ENCODE data around the gene DPEP2NB. TPM values are rescaled to one million over a fixed set of nuclear protein-coding genes. Genes with fewer than 3 reads are reported as not detected.

DPEP2NB gene
- total RNA-seq, 1 experiment from 2014 or later: not detected

DNA sequence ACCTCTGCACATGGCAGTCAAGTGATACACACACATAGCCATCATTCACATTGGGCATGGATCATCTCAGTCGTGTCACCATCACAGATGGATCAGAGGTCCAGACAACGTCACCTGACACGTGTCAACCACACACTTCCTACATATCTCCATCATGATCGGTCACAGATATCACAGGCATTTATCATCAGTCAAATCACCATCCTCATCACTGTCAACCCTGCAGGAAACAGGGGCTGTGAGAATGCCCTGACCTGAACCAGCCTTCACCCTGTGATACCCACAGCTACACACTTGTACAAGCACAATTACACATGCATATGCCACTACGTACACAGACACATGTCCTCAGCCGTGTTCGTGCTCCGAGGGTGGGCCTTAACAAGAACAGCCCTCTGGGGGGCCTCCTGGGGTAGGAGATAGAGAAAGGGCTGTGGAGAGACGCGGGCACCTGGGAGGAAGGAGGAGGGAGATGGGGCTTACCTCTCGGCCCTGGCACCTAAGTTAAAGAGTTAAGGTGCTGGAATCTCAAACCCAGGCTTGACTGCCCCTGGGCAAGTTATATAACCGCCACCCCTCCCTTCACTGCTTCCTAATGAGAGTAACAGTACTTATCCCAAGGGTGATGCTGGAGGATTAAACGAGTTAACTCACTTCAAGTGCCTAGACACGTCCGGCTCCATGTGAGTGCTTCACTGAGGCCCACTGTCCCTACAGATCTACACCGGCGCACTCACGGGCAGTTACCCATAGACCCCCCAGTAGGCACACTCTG, 48.3 kb downstream of the DPEP2NB start:
- Histone ChIP-seq H2BK5ac (ENCODE audit: insufficient read length, low read length) (no peak overlapping the region), H3K9ac (ENCODE audit: extremely low read depth, insufficient read length, low read length) (peak overlapping the region; percentile 33), H3K79me1 (ENCODE audit: insufficient read depth, low read depth, low read length, poor library complexity, severe bottlenecking) (peaks cover 4% of the 10 kb centered on the region), H3K79me2 (ENCODE audit: insufficient read depth, low read length) (no peaks in the 10 kb centered on the region; the same call in 1 of the 2 replicates), H2AK5ac (ENCODE audit: insufficient read length, low read length) (no peak overlapping the region), H4K91ac (ENCODE audit: insufficient read length, low read depth, low read length) (no peak overlapping the region), H3K23ac (ENCODE audit: insufficient read length, low read depth, low read length) (no peak overlapping the region), H3K4me1 (ENCODE audit: insufficient read depth, low read length) (peaks cover 5% of the 10 kb centered on the region; the same call in 1 of the 2 replicates), H3K27ac (ENCODE audit: insufficient read length, low read depth, low read length) (no peak overlapping the region), H2BK15ac (ENCODE audit: low read depth, low read length) (no peak overlapping the region), H4K5ac (ENCODE audit: insufficient read length, low read depth, low read length) (no peak overlapping the region), H3K56ac (ENCODE audit: insufficient read length, low read depth, low read length) (no peak overlapping the region), H3K23me2 (ENCODE audit: insufficient read length, low read depth, low read length, poor library complexity, severe bottlenecking) (peaks cover 3% of the 10 kb centered on the region), H3K9me3 (ENCODE audit: control insufficient read depth, low read depth, low read length) (no peaks in the 10 kb centered on the region), H3T11ph (ENCODE audit: low read length) (no peak overlapping the region), H3K27me3 (ENCODE audit: insufficient read depth, low read length) (no peaks in the 10 kb centered on the region), H3K18ac (ENCODE audit: insufficient read length, low read depth, low read length) (no peak overlapping the region), H4K20me1 (ENCODE audit: control insufficient read depth, insufficient read depth, insufficient read length) (peaks cover 3% of the 10 kb centered on the region), H2BK120ac (ENCODE audit: low read depth, low read length, poor library complexity, severe bottlenecking) (no peak overlapping the region), H2BK20ac (ENCODE audit: low read depth, low read length, poor library complexity, severe bottlenecking) (no peak overlapping the region), H3K4ac (ENCODE audit: low read depth, low read length) (no peak overlapping the region), H4K8ac (replicated peaks; ENCODE audit: insufficient read length, low read depth, low read length) (no peak overlapping the region), H3K4me2 (ENCODE audit: insufficient read depth, insufficient read length, low read length) (peak overlapping the region; percentile 66), H2BK12ac (ENCODE audit: insufficient read length, low read depth, low read length) (no peak overlapping the region), H3K14ac (ENCODE audit: insufficient read depth, low read length) (peak overlapping the region; percentile 2; the same call in 1 of the 2 replicates), H2AFZ (ENCODE audit: low read length) (no peak overlapping the region)
- WGBS (ENCODE audit: extremely low coverage, insufficient read length, low lambda C conversion rate): no CpG with 5 or more reads among the region's 18 CpGs
- Mint-ChIP-seq H3K9me3 (no peaks in the 10 kb centered on the region; a peak in 1 of 5 replicates), H3K4me3 (peak overlapping the region; percentile 93 to 95), H3K4me1 (peaks cover 37 to 42% of the 10 kb centered on the region in 2 experiments), H3K36me3 (ENCODE audit: insufficient read depth in 1 of 3, low read depth in 3 of 3) (peaks cover 2 to 22% (median 8%) of the 10 kb centered on the region in 3 experiments; a peak in 6 of 7 replicates), H3K27ac (peak overlapping the region; percentile 46 to 93 (median 57); a peak in 3 of 7 replicates), H3K27me3 (ENCODE audit: low read depth) (peaks cover 2% of the 10 kb centered on the region)
- TF ChIP-seq, protein P1, sequence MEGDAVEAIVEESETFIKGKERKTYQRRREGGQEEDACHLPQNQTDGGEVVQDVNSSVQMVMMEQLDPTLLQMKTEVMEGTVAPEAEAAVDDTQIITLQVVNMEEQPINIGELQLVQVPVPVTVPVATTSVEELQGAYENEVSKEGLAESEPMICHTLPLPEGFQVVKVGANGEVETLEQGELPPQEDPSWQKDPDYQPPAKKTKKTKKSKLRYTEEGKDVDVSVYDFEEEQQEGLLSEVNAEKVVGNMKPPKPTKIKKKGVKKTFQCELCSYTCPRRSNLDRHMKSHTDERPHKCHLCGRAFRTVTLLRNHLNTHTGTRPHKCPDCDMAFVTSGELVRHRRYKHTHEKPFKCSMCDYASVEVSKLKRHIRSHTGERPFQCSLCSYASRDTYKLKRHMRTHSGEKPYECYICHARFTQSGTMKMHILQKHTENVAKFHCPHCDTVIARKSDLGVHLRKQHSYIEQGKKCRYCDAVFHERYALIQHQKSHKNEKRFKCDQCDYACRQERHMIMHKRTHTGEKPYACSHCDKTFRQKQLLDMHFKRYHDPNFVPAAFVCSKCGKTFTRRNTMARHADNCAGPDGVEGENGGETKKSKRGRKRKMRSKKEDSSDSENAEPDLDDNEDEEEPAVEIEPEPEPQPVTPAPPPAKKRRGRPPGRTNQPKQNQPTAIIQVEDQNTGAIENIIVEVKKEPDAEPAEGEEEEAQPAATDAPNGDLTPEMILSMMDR (conservative IDR thresholded peaks at IDR 0.05): no peak
- DNase-seq: no peak
